HepG2 (cell line): ENCODE results near the gene CALD1. TPM values are rescaled to one million over a fixed set of nuclear protein-coding genes. Genes with fewer than 3 reads are reported as not detected.

ENCODE experiments used
- ATAC-seq: fragments of 200-7000 bp; cut with Tn5 transposase; 3 replicates; pipeline ENCODE4 v1.9.1; 2020; ENCODE audit warnings: mild to moderate bottlenecking, moderate library complexity
- BruUV-seq: library from RNA; stranded (reverse); fragments of 400-500 nt; replicated peaks from 2 replicates; lab custom pipeline; 2021; lab: Mats Ljungman, UMichigan
- CTCF ChIA-PET: fragments of 300-600 bp; formaldehyde crosslinking; extraction: SDS; loops from one replicate; lab custom pipeline; 2021; ENCODE audit warnings: low total read pairs, inconsistent platforms, low intra/inter-chr PET ratio; lab: Yijun Ruan, JAX
- POLR2A ChIA-PET: fragments of 350-600 bp; sonication (Branson Sonifier 250); formaldehyde crosslinking; loops from one replicate; lab custom pipeline; 2020; ENCODE audit warnings: antibody characterized with exemption, inconsistent platforms; lab: Yijun Ruan, JAX
- DNase-seq: peaks from one replicate; pipeline ENCODE4 v3.0.0-alpha.2; 2015; ENCODE audit warnings: low spot score
- FAIRE-seq: peaks from 3 replicates; lab custom pipeline; 2011; peaks lifted over from hg19 to GRCh38; lab: Jason Lieb, UNC
- H2AFZ ChIP-seq: one replicate; pipeline ENCODE4 v1.6.1; 2011; ENCODE audit warnings: low read length, inconsistent platforms
- H3K27ac ChIP-seq: fragments of 300-600 bp; 3 replicates; pipeline ENCODE4 v1.8.0; 2011; ENCODE audit warnings: mixed run types, mild to moderate bottlenecking, mixed read lengths, low read length, inconsistent platforms; ENCODE audit not compliant: insufficient read depth; ENCODE audit errors: extremely low read length
- H3K27me3 ChIP-seq, 2 experiments: fragments of 200-600 bp in 1 of 2; 2 replicates in 1 of 2; 3 replicates in 1 of 2; pipeline versions ENCODE4 v1.6.0 to v1.8.0; 2011; ENCODE audit warnings: low read length in 2 of 2, mild to moderate bottlenecking in 2 of 2, moderate library complexity in 2 of 2, inconsistent platforms in 1 of 2; ENCODE audit not compliant: insufficient read depth in 2 of 2, control insufficient read depth in 1 of 2
- H3K36me3 ChIP-seq, 2 experiments: fragments of 200-600 bp in 1 of 2; replicated peaks in 1 of 2; 2 replicates in 1 of 2; 3 replicates in 1 of 2; pipeline versions ENCODE4 v1.5.1 to v1.8.0; 2011; ENCODE audit warnings: low read length in 2 of 2, inconsistent platforms in 1 of 2; ENCODE audit not compliant: insufficient read depth in 2 of 2, control insufficient read depth in 1 of 2
- H3K4me1 ChIP-seq: 2 replicates; pipeline ENCODE4 v1.5.1; 2012; ENCODE audit warnings: low read length, inconsistent platforms; ENCODE audit not compliant: insufficient read depth
- H3K4me2 ChIP-seq: 2 replicates; pipeline ENCODE4 v1.6.0; 2011; ENCODE audit warnings: low read depth, low read length, inconsistent platforms
- H3K4me3 ChIP-seq, 3 experiments: fragments of 200-600 bp in 1 of 3; sonication (generic), shearing (Covaris generic) in 1 of 3; replicated peaks in 1 of 3; 2 replicates each; pipeline ENCODE4 v1.5.1; 2011 to 2016; ENCODE audit warnings: low read length in 3 of 3, inconsistent platforms in 2 of 3, low read depth in 2 of 3, mild to moderate bottlenecking in 2 of 3, control low read depth in 1 of 3, mixed read lengths in 1 of 3; ENCODE audit not compliant: insufficient read depth in 1 of 3
- H3K79me2 ChIP-seq: one replicate; pipeline ENCODE4 v1.6.1; 2011; ENCODE audit warnings: low read length, inconsistent platforms; ENCODE audit not compliant: insufficient read depth
- H3K9ac ChIP-seq: 2 replicates; pipeline ENCODE4 v1.6.0; 2011; ENCODE audit warnings: mild to moderate bottlenecking, low read depth, low read length, inconsistent platforms; ENCODE audit not compliant: insufficient read depth
- H3K9me3 ChIP-seq: 2 replicates; pipeline ENCODE4 v1.5.1; 2012; ENCODE audit warnings: mild to moderate bottlenecking, low read length
- H4K20me1 ChIP-seq: 2 replicates; pipeline ENCODE4 v1.6.0; 2011; ENCODE audit warnings: inconsistent platforms, mild to moderate bottlenecking, low read length, moderate library complexity; ENCODE audit not compliant: insufficient read depth
- DMAP1 ChIP-seq: IDR thresholded peaks from 2 replicates; pipeline ENCODE4 v1.6.1; 2016
- MTERF4 ChIP-seq: sonication (generic); formaldehyde crosslinking; IDR thresholded peaks from 2 replicates; pipeline ENCODE4 v1.8.0; 2023; ENCODE audit warnings: mild to moderate bottlenecking, missing genetic modification reagents
- NCOR1 ChIP-seq: fragments of 200-600 bp; sonication (generic); IDR thresholded peaks from 2 replicates; pipeline ENCODE4 v1.7.0; 2017; ENCODE audit warnings: antibody characterized with exemption, low read length, borderline replicate concordance
- NFAT5 ChIP-seq: sonication (generic); formaldehyde crosslinking; IDR thresholded peaks from 2 replicates; pipeline ENCODE4 v1.4.0; 2020; ENCODE audit warnings: missing genetic modification reagents
- PRMT3 ChIP-seq: sonication (generic); formaldehyde crosslinking; IDR thresholded peaks from 2 replicates; pipeline ENCODE4 v1.8.1; 2022; ENCODE audit warnings: low read depth, mild to moderate bottlenecking, moderate library complexity, missing genetic modification reagents, borderline replicate concordance
- REST ChIP-seq, 2 experiments: IDR thresholded peaks; 2 replicates each; pipeline ENCODE4 v1.6.1; 2011 to 2012; ENCODE audit warnings: low read length in 2 of 2, borderline replicate concordance in 1 of 2, low read depth in 1 of 2, mild to moderate bottlenecking in 1 of 2, moderate library complexity in 1 of 2
- TOE1 ChIP-seq: sonication (generic); formaldehyde crosslinking; IDR thresholded peaks from 2 replicates; pipeline ENCODE4 v1.4.0; 2020; ENCODE audit warnings: mild to moderate bottlenecking, missing genetic modification reagents
- TRIM24 ChIP-seq: sonication (generic); formaldehyde crosslinking; IDR thresholded peaks from 2 replicates; pipeline ENCODE4 v1.8.0; 2022; ENCODE audit warnings: mild to moderate bottlenecking, missing genetic modification reagents
- ZNF274 ChIP-seq: sonication (generic); formaldehyde crosslinking; IDR thresholded peaks from 2 replicates; pipeline ENCODE4 v1.5.1; 2020; ENCODE audit warnings: mild to moderate bottlenecking, missing genetic modification reagents
- ZNF512 ChIP-seq: sonication (generic); formaldehyde crosslinking; IDR thresholded peaks from 2 replicates; pipeline ENCODE4 v1.4.0; 2020; ENCODE audit warnings: mild to moderate bottlenecking, missing genetic modification reagents
- ZNF549 ChIP-seq: sonication (generic); formaldehyde crosslinking; IDR thresholded peaks from 2 replicates; pipeline ENCODE4 v1.5.0; 2020; ENCODE audit warnings: missing genetic modification reagents
- ZNF749 ChIP-seq: sonication (generic); formaldehyde crosslinking; IDR thresholded peaks from 2 replicates; pipeline ENCODE4 v1.8.0; 2022; ENCODE audit warnings: mild to moderate bottlenecking, missing genetic modification reagents, moderate library complexity, borderline replicate concordance
- ZNF75D ChIP-seq: sonication (generic); formaldehyde crosslinking; IDR thresholded peaks from 2 replicates; pipeline ENCODE4 v1.8.1; 2023; ENCODE audit warnings: missing genetic modification reagents, mild to moderate bottlenecking, borderline replicate concordance
- ZNF772 ChIP-seq: sonication (generic); formaldehyde crosslinking; IDR thresholded peaks from 2 replicates; pipeline ENCODE4 v1.5.0; 2020; ENCODE audit warnings: mild to moderate bottlenecking, missing genetic modification reagents
- WGBS: methylation state at CpG from one replicate; pipeline ENCODE4 v1.1.6; 2017; ENCODE audit warnings: low lambda C conversion rate; 5-methylcytosine and 5-hydroxymethylcytosine counted together
- in situ Hi-C: cut with HindIII; loops from 2 replicates; pipeline ENCODE4 v1.10.0; 2017; ENCODE audit warnings: low pct_unique_long_range_greater_than_20kb; ENCODE audit not compliant: extremely low pct_ligation_motif_present
- intact Hi-C: fragments of 100-400 bp; cut with micrococcal nuclease; formaldehyde crosslinking; loops from one replicate; pipeline ENCODE4 v1.10.0; 2022; ENCODE audit not compliant: unreplicated experiment
- polyA plus RNA-seq, 8 experiments: library from polyadenylated mRNA; depleted of rRNA in 3 of 8; stranded (reverse) in 7 of 8; unstranded in 1 of 8; fragments of >200 nt; fragmentation: Illumina TruSeq in 4 of 8; extraction: Trizol in 4 of 8; gene quantifications; 2 replicates each; pipeline versions ENCODE4 v1.2.1 to v1.2.3, GENCODE V29; 2011 to 2016; ENCODE audit warnings: low read depth in 4 of 8, missing spikeins in 1 of 8, mixed read lengths in 1 of 8; ENCODE audit not compliant: insufficient read depth in 1 of 8
- total RNA-seq, 5 experiments: library from RNA; depleted of rRNA; stranded (reverse); fragments of >200 nt; fragmentation: Illumina TruSeq; extraction: Trizol; gene quantifications; 2 replicates each; pipeline ENCODE4 v1.2.3, GENCODE V29; 2016; ENCODE audit warnings: low read depth in 1 of 5

CALD1 gene
- total and polyA plus RNA-seq, 2 of the 13 experiments (the other 11 are each of a cell fraction or from before 2014, with no cell fraction given) = 53.0 to 112 TPM

GRCh38 chr7:134795231-134795630 lies 15.8 kb downstream of the CALD1 start:
- Histone ChIP-seq H4K20me1 (no peaks in the 10 kb centered on the region), H3K9ac (no peak overlapping the region), H3K36me3 (no peaks in the 10 kb centered on the region), H3K4me3 (no peak overlapping the region), H3K79me2 (no peaks in the 10 kb centered on the region), H3K27ac (no peak overlapping the region), H3K27me3 (no peaks in the 10 kb centered on the region), H3K9me3 (no peaks in the 10 kb centered on the region), H3K4me1 (no peaks in the 10 kb centered on the region), H3K4me2 (no peak overlapping the region), H2AFZ (no peak overlapping the region)
- intact Hi-C loops = no loop called here
- TF ChIP-seq TRIM24 (CRISPR knock-in tag) (no peak), ZNF274 (no peak), ZNF75D (CRISPR knock-in tag) (no peak), ZNF549 (no peak), REST (IDR thresholded peaks at IDR 0.05; ENCODE audit: borderline replicate concordance in 1 of 2, low read depth in 1 of 2, low read length in 2 of 2) (no peak), PRMT3 (CRISPR knock-in tag) (no peak), ZNF772 (no peak), DMAP1 (CRISPR knock-in tag) (no peak), MTERF4 (CRISPR knock-in tag) (no peak), ZNF512 (CRISPR knock-in tag) (no peak), TOE1 (CRISPR knock-in tag) (no peak), ZNF749 (CRISPR knock-in tag) (no peak), NFAT5 (no peak), NCOR1 (no peak)
- no TSS peak for BruUV-seq
- in situ Hi-C loops = no loop called here
- WGBS = 64% methylated on average over 5 of the region's 5 CpGs
- ChIA-PET CTCF (no interaction called here), POLR2A (no interaction called here)
- no peak for FAIRE-seq
- no peak for ATAC-seq
- DNase-seq = no peak
